ENCODE results near the gene CXCR5. TPM values are rescaled to one million over a fixed set of nuclear protein-coding genes. Genes with fewer than 3 reads are reported as not detected.

CXCR5 gene
- total RNA-seq, 1 experiment from 2014 or later: not detected

DNA sequence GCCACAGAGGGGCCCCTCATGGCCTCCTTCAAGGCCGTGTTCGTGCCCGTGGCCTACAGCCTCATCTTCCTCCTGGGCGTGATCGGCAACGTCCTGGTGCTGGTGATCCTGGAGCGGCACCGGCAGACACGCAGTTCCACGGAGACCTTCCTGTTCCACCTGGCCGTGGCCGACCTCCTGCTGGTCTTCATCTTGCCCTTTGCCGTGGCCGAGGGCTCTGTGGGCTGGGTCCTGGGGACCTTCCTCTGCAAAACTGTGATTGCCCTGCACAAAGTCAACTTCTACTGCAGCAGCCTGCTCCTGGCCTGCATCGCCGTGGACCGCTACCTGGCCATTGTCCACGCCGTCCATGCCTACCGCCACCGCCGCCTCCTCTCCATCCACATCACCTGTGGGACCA is 10.0 kb downstream of the CXCR5 start:
- ATAC-seq: no peak
- Histone ChIP-seq H3K9me2 (replicated peaks; ENCODE audit: low read length) (no peaks in the 10 kb centered on the region), H3K9ac (ENCODE audit: low read length) (no peak overlapping the region), H3K9me3 (ENCODE audit: low read length) (no peaks in the 10 kb centered on the region), H3F3A (ENCODE audit: low read length, unreplicated experiment) (no peaks in the 10 kb centered on the region), H2AFZ (ENCODE audit: low read length) (no peak overlapping the region), H3K4me1 (ENCODE audit: insufficient read depth, low read length) (peaks cover 2% of the 10 kb centered on the region), H3K79me2 (ENCODE audit: low read length) (no peaks in the 10 kb centered on the region), H3K27me3 (ENCODE audit: low read length) (no peaks in the 10 kb centered on the region), H3K36me3 (ENCODE audit: low read depth, low read length) (peaks cover 3% of the 10 kb centered on the region; the same call in 1 of the 2 replicates), H3K27ac (ENCODE audit: low read length) (no peak overlapping the region), H3K4me2 (ENCODE audit: low read length) (no peak overlapping the region), H4K20me1 (ENCODE audit: low read length) (no peaks in the 10 kb centered on the region), H3K4me3 (ENCODE audit: low read length) (no peak overlapping the region)
- no peak for DNase-seq
- intact Hi-C loops (cut with micrococcal nuclease): no loop called here
- TF ChIP-seq, protein P1, sequence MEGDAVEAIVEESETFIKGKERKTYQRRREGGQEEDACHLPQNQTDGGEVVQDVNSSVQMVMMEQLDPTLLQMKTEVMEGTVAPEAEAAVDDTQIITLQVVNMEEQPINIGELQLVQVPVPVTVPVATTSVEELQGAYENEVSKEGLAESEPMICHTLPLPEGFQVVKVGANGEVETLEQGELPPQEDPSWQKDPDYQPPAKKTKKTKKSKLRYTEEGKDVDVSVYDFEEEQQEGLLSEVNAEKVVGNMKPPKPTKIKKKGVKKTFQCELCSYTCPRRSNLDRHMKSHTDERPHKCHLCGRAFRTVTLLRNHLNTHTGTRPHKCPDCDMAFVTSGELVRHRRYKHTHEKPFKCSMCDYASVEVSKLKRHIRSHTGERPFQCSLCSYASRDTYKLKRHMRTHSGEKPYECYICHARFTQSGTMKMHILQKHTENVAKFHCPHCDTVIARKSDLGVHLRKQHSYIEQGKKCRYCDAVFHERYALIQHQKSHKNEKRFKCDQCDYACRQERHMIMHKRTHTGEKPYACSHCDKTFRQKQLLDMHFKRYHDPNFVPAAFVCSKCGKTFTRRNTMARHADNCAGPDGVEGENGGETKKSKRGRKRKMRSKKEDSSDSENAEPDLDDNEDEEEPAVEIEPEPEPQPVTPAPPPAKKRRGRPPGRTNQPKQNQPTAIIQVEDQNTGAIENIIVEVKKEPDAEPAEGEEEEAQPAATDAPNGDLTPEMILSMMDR (conservative IDR thresholded peaks at IDR 0.05; ENCODE audit: low read depth, low read length): no peak
- no peak for TF ChIP-seq EZH2phosphoT487 (IDR thresholded peaks at IDR 0.05; ENCODE audit: borderline replicate concordance, low read length)
- TF ChIP-seq EZH2 (IDR thresholded peaks at IDR 0.05; ENCODE audit: low read length, unreplicated experiment): no peak
- no TSS peak for BruUV-seq (replicated peaks)
- ChIA-PET POLR2A (ENCODE audit: unreplicated experiment) (interaction anchor here (0.6 kb wide), 1 partner anchor 152 kb away, joined by 5 read pairs; no protein-coding TSS in a partner anchor), CTCF (no interaction called here)

DNA sequence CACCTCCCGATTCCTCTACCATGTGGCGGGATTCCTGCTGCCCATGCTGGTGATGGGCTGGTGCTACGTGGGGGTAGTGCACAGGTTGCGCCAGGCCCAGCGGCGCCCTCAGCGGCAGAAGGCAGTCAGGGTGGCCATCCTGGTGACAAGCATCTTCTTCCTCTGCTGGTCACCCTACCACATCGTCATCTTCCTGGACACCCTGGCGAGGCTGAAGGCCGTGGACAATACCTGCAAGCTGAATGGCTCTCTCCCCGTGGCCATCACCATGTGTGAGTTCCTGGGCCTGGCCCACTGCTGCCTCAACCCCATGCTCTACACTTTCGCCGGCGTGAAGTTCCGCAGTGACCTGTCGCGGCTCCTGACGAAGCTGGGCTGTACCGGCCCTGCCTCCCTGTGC is 10.5 kb downstream of the CXCR5 start:
- POLR2A ChIA-PET (ENCODE audit: unreplicated experiment): no interaction called here
- intact Hi-C loops (cut with micrococcal nuclease): no loop called here
- DNase-seq: no peak
- H3K27ac ChIP-seq (ENCODE audit: low read length): no peak overlapping the region
- H3K36me3 ChIP-seq (ENCODE audit: low read depth, low read length): peaks cover 7% of the 10 kb centered on the region
- no peak for ATAC-seq
- H2AFZ ChIP-seq (ENCODE audit: low read length): no peak overlapping the region
- no peak for TF ChIP-seq EZH2phosphoT487 (IDR thresholded peaks at IDR 0.05; ENCODE audit: borderline replicate concordance, low read length)
- TF ChIP-seq EZH2 (IDR thresholded peaks at IDR 0.05; ENCODE audit: low read length, unreplicated experiment): no peak
- TF ChIP-seq, protein P1 (conservative IDR thresholded peaks at IDR 0.05; ENCODE audit: low read depth, low read length): no peak
- no peaks in the 10 kb centered on the region for H3K9me2 ChIP-seq (replicated peaks; ENCODE audit: low read length)
- no peaks in the 10 kb centered on the region for H3K79me2 ChIP-seq (ENCODE audit: low read length)
- H4K20me1 ChIP-seq (ENCODE audit: low read length): no peaks in the 10 kb centered on the region
- no peaks in the 10 kb centered on the region for H3K4me1 ChIP-seq (ENCODE audit: insufficient read depth, low read length)
- H3K9ac ChIP-seq (ENCODE audit: low read length): no peak overlapping the region
- no peak overlapping the region for H3K4me3 ChIP-seq (ENCODE audit: low read length)
- no peaks in the 10 kb centered on the region for H3F3A ChIP-seq (ENCODE audit: low read length, unreplicated experiment)
- no peak overlapping the region for H3K4me2 ChIP-seq (ENCODE audit: low read length)
- no TSS peak for BruUV-seq (replicated peaks)
- no peaks in the 10 kb centered on the region for H3K27me3 ChIP-seq (ENCODE audit: low read length)
- CTCF ChIA-PET: no interaction called here
- H3K9me3 ChIP-seq (ENCODE audit: low read length): no peaks in the 10 kb centered on the region

DNA sequence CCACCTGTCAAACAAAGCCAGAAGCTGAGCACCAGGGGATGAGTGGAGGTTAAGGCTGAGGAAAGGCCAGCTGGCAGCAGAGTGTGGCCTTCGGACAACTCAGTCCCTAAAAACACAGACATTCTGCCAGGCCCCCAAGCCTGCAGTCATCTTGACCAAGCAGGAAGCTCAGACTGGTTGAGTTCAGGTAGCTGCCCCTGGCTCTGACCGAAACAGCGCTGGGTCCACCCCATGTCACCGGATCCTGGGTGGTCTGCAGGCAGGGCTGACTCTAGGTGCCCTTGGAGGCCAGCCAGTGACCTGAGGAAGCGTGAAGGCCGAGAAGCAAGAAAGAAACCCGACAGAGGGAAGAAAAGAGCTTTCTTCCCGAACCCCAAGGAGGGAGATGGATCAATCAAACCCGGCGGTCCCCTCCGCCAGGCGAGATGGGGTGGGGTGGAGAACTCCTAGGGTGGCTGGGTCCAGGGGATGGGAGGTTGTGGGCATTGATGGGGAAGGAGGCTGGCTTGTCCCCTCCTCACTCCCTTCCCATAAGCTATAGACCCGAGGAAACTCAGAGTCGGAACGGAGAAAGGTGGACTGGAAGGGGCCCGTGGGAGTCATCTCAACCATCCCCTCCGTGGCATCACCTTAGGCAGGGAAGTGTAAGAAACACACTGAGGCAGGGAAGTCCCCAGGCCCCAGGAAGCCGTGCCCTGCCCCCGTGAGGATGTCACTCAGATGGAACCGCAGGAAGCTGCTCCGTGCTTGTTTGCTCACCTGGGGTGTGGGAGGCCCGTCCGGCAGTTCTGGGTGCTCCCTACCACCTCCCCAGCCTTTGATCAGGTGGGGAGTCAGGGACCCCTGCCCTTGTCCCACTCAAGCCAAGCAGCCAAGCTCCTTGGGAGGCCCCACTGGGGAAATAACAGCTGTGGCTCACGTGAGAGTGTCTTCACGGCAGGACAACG is 11.7 kb downstream of the CXCR5 start:
- Histone ChIP-seq H3K9me2 (replicated peaks; ENCODE audit: low read length) (no peaks in the 10 kb centered on the region), H3F3A (ENCODE audit: low read length, unreplicated experiment) (no peaks in the 10 kb centered on the region), H3K9me3 (ENCODE audit: low read length) (no peaks in the 10 kb centered on the region), H3K4me2 (ENCODE audit: low read length) (no peak overlapping the region), H3K27me3 (ENCODE audit: low read length) (no peaks in the 10 kb centered on the region), H3K4me3 (ENCODE audit: low read length) (no peak overlapping the region), H2AFZ (ENCODE audit: low read length) (no peak overlapping the region), H3K27ac (ENCODE audit: low read length) (no peak overlapping the region), H3K9ac (ENCODE audit: low read length) (no peak overlapping the region), H3K36me3 (ENCODE audit: low read depth, low read length) (peaks cover 17% of the 10 kb centered on the region), H4K20me1 (ENCODE audit: low read length) (0 out of 2 replicates have a peak, but pooled peaks cover 1% of the 10 kb centered on the region), H3K4me1 (ENCODE audit: insufficient read depth, low read length) (no peaks in the 10 kb centered on the region), H3K79me2 (ENCODE audit: low read length) (no peaks in the 10 kb centered on the region)
- peak; percentile 10; the same call in 1 of the 2 replicates for ATAC-seq
- ChIA-PET CTCF (interaction anchor here (0.6 kb wide), 1 partner anchor 9 kb away, joined by 7 read pairs; no protein-coding TSS in a partner anchor), POLR2A (ENCODE audit: unreplicated experiment) (interaction anchor here (0.7 kb wide), 1 partner anchor 101 kb away, joined by 4 read pairs; no protein-coding TSS in a partner anchor)
- BruUV-seq (replicated peaks): no TSS peak
- TF ChIP-seq, protein P1 (conservative IDR thresholded peaks at IDR 0.05; ENCODE audit: low read depth, low read length): no peak
- TF ChIP-seq EZH2 (IDR thresholded peaks at IDR 0.05; ENCODE audit: low read length, unreplicated experiment): no peak
- no peak for TF ChIP-seq EZH2phosphoT487 (IDR thresholded peaks at IDR 0.05; ENCODE audit: borderline replicate concordance, low read length)
- no peak for DNase-seq
- intact Hi-C loops (cut with micrococcal nuclease): no loop called here
